ENCODE measurements around the gene PIK3R2.

DNA sequence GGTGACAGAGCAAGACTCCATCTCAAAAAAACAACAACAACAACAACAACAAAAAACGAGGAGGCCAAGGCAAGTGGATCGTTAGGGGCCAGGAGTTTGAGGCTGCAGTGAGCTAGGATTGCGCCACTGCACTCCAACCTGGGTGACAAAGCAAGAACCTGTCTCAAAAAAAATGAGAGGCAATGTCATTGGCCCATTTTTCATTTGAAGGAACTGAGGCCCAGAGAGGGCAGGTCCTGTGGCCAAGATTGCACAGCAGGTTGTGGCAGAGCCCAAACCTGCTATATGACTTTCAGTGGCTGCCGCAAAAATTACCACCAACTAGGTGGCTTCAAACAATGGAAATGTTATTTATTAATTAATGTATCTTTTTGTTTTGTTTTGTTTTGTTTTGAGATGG, 5.5 kb downstream of the PIK3R2 start:
- TF ChIP-seq, protein P1, sequence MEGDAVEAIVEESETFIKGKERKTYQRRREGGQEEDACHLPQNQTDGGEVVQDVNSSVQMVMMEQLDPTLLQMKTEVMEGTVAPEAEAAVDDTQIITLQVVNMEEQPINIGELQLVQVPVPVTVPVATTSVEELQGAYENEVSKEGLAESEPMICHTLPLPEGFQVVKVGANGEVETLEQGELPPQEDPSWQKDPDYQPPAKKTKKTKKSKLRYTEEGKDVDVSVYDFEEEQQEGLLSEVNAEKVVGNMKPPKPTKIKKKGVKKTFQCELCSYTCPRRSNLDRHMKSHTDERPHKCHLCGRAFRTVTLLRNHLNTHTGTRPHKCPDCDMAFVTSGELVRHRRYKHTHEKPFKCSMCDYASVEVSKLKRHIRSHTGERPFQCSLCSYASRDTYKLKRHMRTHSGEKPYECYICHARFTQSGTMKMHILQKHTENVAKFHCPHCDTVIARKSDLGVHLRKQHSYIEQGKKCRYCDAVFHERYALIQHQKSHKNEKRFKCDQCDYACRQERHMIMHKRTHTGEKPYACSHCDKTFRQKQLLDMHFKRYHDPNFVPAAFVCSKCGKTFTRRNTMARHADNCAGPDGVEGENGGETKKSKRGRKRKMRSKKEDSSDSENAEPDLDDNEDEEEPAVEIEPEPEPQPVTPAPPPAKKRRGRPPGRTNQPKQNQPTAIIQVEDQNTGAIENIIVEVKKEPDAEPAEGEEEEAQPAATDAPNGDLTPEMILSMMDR (IDR thresholded peaks at IDR 0.05) = no peak
- TF ChIP-seq POLR2A (IDR thresholded peaks at IDR 0.05) = no peak
